RWPE2 (cell line): ENCODE measurements around the gene XRCC2.

Experiments used
- ATAC-seq: fragments of 200-7000 bp; cut with Tn5 transposase; 3 replicates; pipeline ENCODE4 v1.9.1; 2021; ENCODE audit warnings: low read depth
- DNase-seq: peaks from one replicate; pipeline ENCODE4 v3.0.0-alpha.2; 2020; ENCODE audit warnings: low spot score
- H3K27ac ChIP-seq: fragments of 450-650 bp; 2 replicates; pipeline ENCODE4 v1.5.1; 2017; ENCODE audit warnings: mild to moderate bottlenecking; ENCODE audit not compliant: poor library complexity, severe bottlenecking
- H3K27me3 ChIP-seq: fragments of 250-450 bp; sonication (Bioruptor Pico); 2 replicates; pipeline ENCODE4 v1.5.1; 2021; ENCODE audit warnings: mild to moderate bottlenecking, moderate library complexity; ENCODE audit not compliant: insufficient read depth, poor library complexity, severe bottlenecking
- H3K36me3 ChIP-seq: fragments of 250-450 bp; sonication (Bioruptor Pico); 2 replicates; pipeline ENCODE4 v1.5.1; 2020; ENCODE audit warnings: low read depth, mild to moderate bottlenecking, moderate library complexity
- H3K4me1 ChIP-seq: fragments of 250-450 bp; sonication (Bioruptor Pico); 2 replicates; pipeline ENCODE4 v1.5.1; 2021; ENCODE audit warnings: mild to moderate bottlenecking, moderate library complexity; ENCODE audit not compliant: insufficient read depth, poor library complexity, severe bottlenecking
- H3K4me3 ChIP-seq: fragments of 250-450 bp; sonication (Bioruptor Pico); 2 replicates; pipeline ENCODE4 v1.5.1; 2021; ENCODE audit warnings: mild to moderate bottlenecking, moderate library complexity; ENCODE audit not compliant: severe bottlenecking
- H3K9me3 ChIP-seq: fragments of 250-450 bp; sonication (Bioruptor Pico); 2 replicates; pipeline ENCODE4 v1.5.1; 2021; ENCODE audit warnings: mild to moderate bottlenecking, moderate library complexity; ENCODE audit not compliant: severe bottlenecking
- CTCF ChIP-seq: fragments of 450-650 bp; IDR thresholded peaks from one replicate; pipeline ENCODE4 v1.5.1; 2017; ENCODE audit warnings: mild to moderate bottlenecking, moderate library complexity; ENCODE audit not compliant: poor library complexity, severe bottlenecking

Gene XRCC2

DNA sequence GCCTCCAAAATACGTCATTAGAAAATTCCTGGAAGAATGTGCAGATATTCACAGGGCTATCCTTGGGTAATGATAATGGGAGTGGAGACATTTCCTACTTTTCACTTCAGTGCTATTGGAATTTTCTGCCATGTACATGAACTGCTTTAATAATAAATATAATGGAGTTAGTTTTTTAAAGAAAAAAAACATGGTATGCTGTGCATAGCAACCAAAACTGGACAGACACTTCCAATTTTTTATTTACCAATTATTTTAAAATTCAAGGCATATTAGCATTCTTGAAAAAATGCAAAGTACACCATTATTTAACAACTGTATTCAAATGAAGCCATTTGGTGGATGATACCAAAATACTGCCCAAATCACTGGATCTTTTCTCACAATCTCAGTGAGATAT lies 3.3 kb downstream of the XRCC2 start:
- Histone ChIP-seq H3K9me3 (no peaks in the 10 kb centered on the region), H3K4me1 (no peaks in the 10 kb centered on the region), H3K27ac (no peak overlapping the region), H3K36me3 (peaks cover 62% of the 10 kb centered on the region), H3K4me3 (no peak overlapping the region), H3K27me3 (no peaks in the 10 kb centered on the region)
- DNase-seq (no peak), ATAC-seq (no peak)
- TF ChIP-seq CTCF, result no peak

- Histone ChIP-seq H3K27ac (no peak overlapping the region), H3K9me3 (no peaks in the 10 kb centered on the region), H3K4me1 (peaks cover 4% of the 10 kb centered on the region), H3K4me3 (no peak overlapping the region), H3K36me3 (peaks cover 66% of the 10 kb centered on the region), H3K27me3 (no peaks in the 10 kb centered on the region)
- no peak for ATAC-seq
- no peak for TF ChIP-seq CTCF
- DNase-seq, result no peak
These were observed 6.2 kb downstream of the XRCC2 start for GRCh38 chr7:152669758-152670157.

- TF ChIP-seq CTCF, result no peak
- Histone ChIP-seq H3K4me1 (peaks cover 8% of the 10 kb centered on the region), H3K9me3 (no peaks in the 10 kb centered on the region), H3K36me3 (peaks cover 63% of the 10 kb centered on the region), H3K27me3 (no peaks in the 10 kb centered on the region), H3K27ac (no peak overlapping the region), H3K4me3 (no peak overlapping the region)
- DNase-seq (no peak), ATAC-seq (no peak)
These were observed 7.0 kb downstream of the XRCC2 start for GRCh38 chr7:152668975-152669374.

GRCh38 chr7:152667958-152668357 lies 8.0 kb downstream of the XRCC2 start:
- ATAC-seq, result no peak
- Histone ChIP-seq H3K27ac (no peak overlapping the region), H3K9me3 (no peaks in the 10 kb centered on the region), H3K36me3 (peaks cover 52% of the 10 kb centered on the region), H3K4me1 (peaks cover 8% of the 10 kb centered on the region), H3K27me3 (no peaks in the 10 kb centered on the region), H3K4me3 (no peak overlapping the region)
- TF ChIP-seq CTCF, result no peak
- DNase-seq, result no peak

GRCh38 chr7:152666078-152666477 lies 9.9 kb downstream of the XRCC2 start:
- H3K27ac ChIP-seq, result no peak overlapping the region
- DNase-seq (no peak), ATAC-seq (no peak)
- peaks cover 8% of the 10 kb centered on the region for H3K4me1 ChIP-seq
- H3K36me3 ChIP-seq, result peaks cover 40% of the 10 kb centered on the region
- no peak for TF ChIP-seq CTCF
- H3K27me3 ChIP-seq, result no peaks in the 10 kb centered on the region
- H3K4me3 ChIP-seq, result no peak overlapping the region
- no peaks in the 10 kb centered on the region for H3K9me3 ChIP-seq
